Osteoblast (primary cell): ENCODE data around the gene IZUMO1R. TPM values are rescaled to one million over a fixed set of nuclear protein-coding genes. Genes with fewer than 3 reads are reported as not detected.

ENCODE experiments used
- DNase-seq: peaks from one replicate; pipeline ENCODE4 v3.0.0; 2011; ENCODE audit warnings: low spot score, mixed read lengths; ENCODE audit not compliant: insufficient read length; ENCODE audit errors: missing footprints
- H2AFZ ChIP-seq: 2 replicates; pipeline ENCODE4 v1.6.0; 2011; ENCODE audit warnings: mild to moderate bottlenecking, low read length
- H3K27ac ChIP-seq: 2 replicates; pipeline ENCODE4 v1.5.1; 2011; ENCODE audit warnings: mild to moderate bottlenecking, low read depth, low read length, moderate library complexity
- H3K27me3 ChIP-seq: 2 replicates; pipeline ENCODE4 v1.6.0; 2012; ENCODE audit warnings: mild to moderate bottlenecking, control low read depth, inconsistent platforms, low read length, moderate library complexity; ENCODE audit not compliant: insufficient read depth
- H3K36me3 ChIP-seq: 2 replicates; pipeline ENCODE4 v1.5.1; 2011; ENCODE audit warnings: mild to moderate bottlenecking, low read length, control low read depth, moderate library complexity; ENCODE audit not compliant: insufficient read depth
- H3K4me1 ChIP-seq: 2 replicates; pipeline ENCODE4 v1.5.1; 2011; ENCODE audit warnings: mild to moderate bottlenecking, low read length, control low read depth, moderate library complexity; ENCODE audit not compliant: insufficient read depth
- H3K4me2 ChIP-seq: 2 replicates; pipeline ENCODE4 v1.6.0; 2011; ENCODE audit warnings: mild to moderate bottlenecking, low read length; ENCODE audit not compliant: insufficient read depth
- H3K4me3 ChIP-seq: fragments of 200-600 bp; sonication (generic); 3 replicates; pipeline ENCODE4 v1.5.1; 2012; ENCODE audit warnings: mild to moderate bottlenecking, low read length, inconsistent platforms; ENCODE audit not compliant: insufficient read depth
- H3K79me2 ChIP-seq: 2 replicates; pipeline ENCODE4 v1.6.0; 2012; ENCODE audit warnings: mild to moderate bottlenecking, low read length, control low read depth, inconsistent platforms; ENCODE audit not compliant: insufficient read depth
- H3K9me3 ChIP-seq: 2 replicates; pipeline ENCODE4 v1.5.1; 2011; ENCODE audit warnings: low read depth, low read length, control low read depth
- H4K20me1 ChIP-seq: 2 replicates; pipeline ENCODE4 v1.6.0; 2012; ENCODE audit warnings: mild to moderate bottlenecking, low read length, control low read depth; ENCODE audit not compliant: insufficient read depth
- CTCF ChIP-seq: IDR thresholded peaks from 2 replicates; pipeline ENCODE4 v1.5.1; 2011; ENCODE audit warnings: mild to moderate bottlenecking, low read depth, low read length, moderate library complexity; ENCODE audit errors: extremely low read depth
- total RNA-seq: library from RNA; depleted of rRNA; stranded (reverse); fragments of >200 nt; gene quantifications from 2 replicates; pipeline ENCODE4 v1.2.3, GENCODE V29; 2012

IZUMO1R gene
- not detected in 2 replicates for total RNA-seq

DNA sequence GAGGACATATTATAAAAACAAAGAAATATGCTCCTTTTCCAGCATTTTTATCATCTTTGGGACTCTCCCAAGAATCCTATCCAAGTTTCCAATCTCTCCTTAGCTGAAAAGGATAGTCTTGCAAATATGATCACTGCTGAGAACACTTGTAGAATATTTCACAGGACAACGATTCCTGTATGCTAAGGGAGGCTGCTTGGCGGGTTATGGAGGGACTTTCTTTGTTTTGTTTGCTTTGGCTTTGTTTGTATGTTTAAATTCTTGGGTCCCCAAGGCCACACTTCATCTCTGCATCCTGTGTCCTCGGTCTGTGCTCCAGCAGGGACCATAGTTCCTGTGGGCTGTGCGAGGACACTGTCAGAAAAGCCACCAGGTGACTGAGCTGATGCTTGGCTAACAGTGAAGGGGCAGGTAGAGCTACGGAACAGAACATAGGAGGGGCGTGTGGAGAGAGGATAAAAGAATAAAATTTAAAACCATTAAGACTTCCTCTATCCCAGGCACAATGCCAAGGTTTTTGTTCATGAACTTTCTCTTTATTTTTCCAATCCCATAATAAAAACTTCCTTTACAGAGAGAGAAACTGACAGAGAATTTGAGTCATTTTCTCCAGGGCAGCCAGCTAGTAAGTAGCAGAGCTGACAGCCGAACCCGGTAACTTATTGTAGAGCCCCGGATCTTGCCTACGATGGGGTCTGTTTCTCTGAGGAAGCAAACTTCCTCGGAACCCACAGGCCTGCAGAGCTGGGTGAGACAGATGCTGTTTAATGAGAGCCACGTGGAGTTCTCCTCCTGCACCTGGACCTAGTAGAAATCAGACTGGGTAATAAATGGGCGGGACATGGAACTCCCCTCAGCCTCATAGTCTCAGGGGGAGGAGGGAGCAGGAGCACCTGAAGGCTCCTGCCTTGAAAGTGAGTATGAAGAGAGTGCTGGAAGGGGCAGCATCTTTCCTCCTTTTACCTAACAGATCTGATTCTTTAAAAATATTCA is at the start of gene IZUMO1R:
Gene IZUMO1R (plus strand): TSS at position 615 of the 993 bp plus-strand sequence. CDS start 1,057 bp downstream, outside the sequence.
- no peak within 1 kb of the TSS for H3K27ac ChIP-seq
- no peak for TF ChIP-seq CTCF
- DNase-seq: no peak

DNA sequence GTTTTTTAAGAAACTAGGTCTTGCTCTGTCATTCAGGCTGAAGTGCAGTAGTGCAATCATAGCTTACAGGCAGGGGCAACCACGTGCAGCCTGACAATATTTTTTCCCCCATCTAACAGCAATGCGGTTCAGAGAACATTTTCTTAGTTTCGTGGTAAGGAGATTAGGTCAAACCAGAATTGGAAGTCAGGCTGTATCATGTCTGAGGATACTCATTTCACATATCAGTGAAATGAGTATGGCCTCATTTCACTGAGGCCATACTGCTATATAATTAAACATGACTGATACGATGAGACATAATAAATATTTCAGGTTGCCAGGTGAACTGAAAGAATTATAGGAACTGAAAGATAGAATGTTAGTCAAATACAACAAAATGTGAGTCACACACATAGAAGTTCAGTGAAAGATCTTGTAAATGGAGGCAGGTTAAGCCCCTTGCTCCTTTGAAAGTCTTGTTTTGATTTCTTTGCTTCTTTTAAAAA is 32.5 kb upstream of the IZUMO1R start:
- H2AFZ ChIP-seq: no peak overlapping the region
- H3K4me1 ChIP-seq: no peaks in the 10 kb centered on the region
- no peak overlapping the region for H3K4me2 ChIP-seq
- no peaks in the 10 kb centered on the region for H3K79me2 ChIP-seq
- no peak overlapping the region for H3K4me3 ChIP-seq
- H3K36me3 ChIP-seq: no peaks in the 10 kb centered on the region
- no peaks in the 10 kb centered on the region for H3K9me3 ChIP-seq
- no peak for TF ChIP-seq CTCF
- DNase-seq: no peak
- H3K27ac ChIP-seq: no peak overlapping the region
- no peaks in the 10 kb centered on the region for H4K20me1 ChIP-seq
- no peaks in the 10 kb centered on the region for H3K27me3 ChIP-seq

More for the DNA sequence above, at the start of gene IZUMO1R:
- no peaks in the 10 kb centered on the region for H4K20me1 ChIP-seq
- no peaks in the 10 kb centered on the region for H3K79me2 ChIP-seq
- H3K4me1 ChIP-seq: peaks cover 7% of the 10 kb centered on the region
- no peaks in the 10 kb centered on the region for H3K36me3 ChIP-seq
- peak within 1 kb of the TSS; percentile 40 for H2AFZ ChIP-seq
- H3K4me2 ChIP-seq: peak within 1 kb of the TSS; percentile 33
- H3K9me3 ChIP-seq: no peaks in the 10 kb centered on the region
- no peak within 1 kb of the TSS for H3K4me3 ChIP-seq
- no peaks in the 10 kb centered on the region for H3K27me3 ChIP-seq

DNA sequence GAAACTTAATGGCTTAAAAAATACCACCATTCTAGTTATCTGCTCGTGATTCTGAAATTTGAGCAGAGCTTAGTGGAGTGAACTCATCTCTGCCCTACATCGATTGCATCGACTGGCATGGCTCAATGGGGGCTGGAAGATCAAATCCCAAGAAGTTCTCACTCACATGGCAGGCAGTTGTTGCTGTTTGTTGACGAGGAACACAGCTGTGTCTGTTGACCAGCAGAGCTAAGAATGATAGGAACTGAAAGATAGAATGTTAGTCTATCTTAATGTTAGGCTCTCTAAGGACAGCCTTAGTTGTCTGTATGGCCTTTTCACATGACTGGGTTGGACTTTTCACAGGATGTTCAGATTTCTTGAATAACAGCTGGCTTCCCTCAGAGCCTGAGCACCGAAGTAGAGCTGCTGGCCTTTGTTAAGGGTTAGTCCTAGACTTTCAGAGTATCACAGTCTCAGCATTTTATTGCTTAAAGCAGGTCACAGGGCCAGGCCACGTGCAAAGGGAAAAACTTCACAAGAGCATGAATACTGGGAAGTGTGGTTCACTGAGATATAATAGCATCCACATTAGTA is 31.6 kb upstream of the IZUMO1R start:
- H4K20me1 ChIP-seq: no peaks in the 10 kb centered on the region
- no peaks in the 10 kb centered on the region for H3K36me3 ChIP-seq
- no peak overlapping the region for H3K4me2 ChIP-seq
- TF ChIP-seq CTCF: no peak
- no peaks in the 10 kb centered on the region for H3K9me3 ChIP-seq
- no peaks in the 10 kb centered on the region for H3K79me2 ChIP-seq
- no peak overlapping the region for H3K4me3 ChIP-seq
- H3K4me1 ChIP-seq: no peaks in the 10 kb centered on the region
- H3K27me3 ChIP-seq: no peaks in the 10 kb centered on the region
- no peak overlapping the region for H3K27ac ChIP-seq
- H2AFZ ChIP-seq: no peak overlapping the region
- no peak for DNase-seq

GRCh38 chr11:94275961-94276360 is 28.4 kb upstream of the IZUMO1R start:
- Histone ChIP-seq H4K20me1 (no peaks in the 10 kb centered on the region), H3K9me3 (no peaks in the 10 kb centered on the region), H3K79me2 (no peaks in the 10 kb centered on the region), H3K27me3 (no peaks in the 10 kb centered on the region), H3K27ac (no peak overlapping the region), H3K4me1 (no peaks in the 10 kb centered on the region), H3K36me3 (no peaks in the 10 kb centered on the region), H3K4me3 (no peak overlapping the region), H3K4me2 (no peak overlapping the region), H2AFZ (no peak overlapping the region)
- TF ChIP-seq CTCF: no peak
- DNase-seq: no peak
